Muscle layer of colon (tissue), 2 donors: Measurements from ENCODE around the gene CFAP97D2.
A peak's percentile ranks its signal among the peaks of the same experiment; 100 is the strongest.
"Not testable (repeated sequence)": the region's sequence is repeated elsewhere in the genome, so short reads cannot be mapped to it uniquely, and the experiment has no call there.

Source experiments
- H3K27ac ChIP-seq: one replicate; pipeline ENCODE4 v1.7.0; 2013; ENCODE audit warnings: low read depth, mild to moderate bottlenecking, low read length, moderate library complexity
- H3K27me3 ChIP-seq, 2 donors: one replicate each; pipeline ENCODE4 v1.7.0; 2013; ENCODE audit warnings: low read length in 2 of 2, mild to moderate bottlenecking in 2 of 2; ENCODE audit not compliant: insufficient read depth in 2 of 2, control insufficient read depth in 1 of 2
- H3K36me3 ChIP-seq: one replicate; pipeline ENCODE4 v1.7.0; 2013; ENCODE audit warnings: mild to moderate bottlenecking, low read length; ENCODE audit not compliant: insufficient read depth
- H3K4me1 ChIP-seq: one replicate; pipeline ENCODE4 v1.7.0; 2013; ENCODE audit warnings: mild to moderate bottlenecking, low read length; ENCODE audit not compliant: insufficient read depth
- H3K4me3 ChIP-seq, 2 donors: one replicate each; pipeline ENCODE4 v1.7.0; 2013; ENCODE audit warnings: low read length in 2 of 2, low read depth in 1 of 2, mild to moderate bottlenecking in 1 of 2, moderate library complexity in 1 of 2
- H3K9ac ChIP-seq: one replicate; pipeline ENCODE4 v1.7.0; 2013; ENCODE audit warnings: low read length
- H3K9me3 ChIP-seq: one replicate; pipeline ENCODE4 v1.7.0; 2013; ENCODE audit warnings: mild to moderate bottlenecking, low read length
- donor health status: abdominal sarcoma.
- donor health status: Adenocarcinoma of cecum.

Gene CFAP97D2

GRCh38 chr13:114164681-114165429 is 14.2 kb upstream of the CFAP97D2 start:
- H3K27me3 ChIP-seq, result peaks cover 0 to 7% of the 10 kb centered on the region in 2 donors
- no peak overlapping the region for H3K4me3 ChIP-seq
- no peak overlapping the region for H3K27ac ChIP-seq
- no peaks in the 10 kb centered on the region for H3K36me3 ChIP-seq
- peaks cover 18% of the 10 kb centered on the region for H3K4me1 ChIP-seq
- H3K9ac ChIP-seq, result no peak overlapping the region
- H3K9me3 ChIP-seq, result no peaks in the 10 kb centered on the region

GRCh38 chr13:114166381-114167131 is 12.5 kb upstream of the CFAP97D2 start:
- H3K4me1 ChIP-seq, result peaks cover 18% of the 10 kb centered on the region
- peak overlapping the region; percentile 12 for H3K27ac ChIP-seq
- peaks cover 0 to 7% of the 10 kb centered on the region in 2 donors for H3K27me3 ChIP-seq
- H3K9me3 ChIP-seq, result no peaks in the 10 kb centered on the region
- H3K4me3 ChIP-seq, result peak overlapping the region in 1 of 2 donors; percentile 28
- H3K9ac ChIP-seq, result no peak overlapping the region
- H3K36me3 ChIP-seq, result no peaks in the 10 kb centered on the region

GRCh38 chr13:114167426-114167825 is 11.6 kb upstream of the CFAP97D2 start:
- Histone ChIP-seq H3K4me1 (peaks cover 18% of the 10 kb centered on the region), H3K36me3 (no peaks in the 10 kb centered on the region), H3K9me3 (no peaks in the 10 kb centered on the region), H3K9ac (no peak overlapping the region), H3K4me3 (no peak overlapping the region), H3K27me3 (peaks cover 0 to 7% of the 10 kb centered on the region in 2 donors), H3K27ac (peak overlapping the region; percentile 12)

GRCh38 chr13:114167885-114168284 is 11.2 kb upstream of the CFAP97D2 start:
- no peaks in the 10 kb centered on the region for H3K36me3 ChIP-seq
- H3K4me1 ChIP-seq, result peaks cover 18% of the 10 kb centered on the region
- H3K9ac ChIP-seq, result no peak overlapping the region
- H3K9me3 ChIP-seq, result no peaks in the 10 kb centered on the region
- no peak overlapping the region for H3K4me3 ChIP-seq
- H3K27me3 ChIP-seq, result peaks cover 0 to 7% of the 10 kb centered on the region in 2 donors
- H3K27ac ChIP-seq, result no peak overlapping the region

- H3K27ac ChIP-seq, result no peak overlapping the region
- no peaks in the 10 kb centered on the region for H3K27me3 ChIP-seq
- no peak overlapping the region for H3K9ac ChIP-seq
- no peak overlapping the region for H3K4me3 ChIP-seq
- no peaks in the 10 kb centered on the region for H3K36me3 ChIP-seq
- no peaks in the 10 kb centered on the region for H3K4me1 ChIP-seq
- no peaks in the 10 kb centered on the region for H3K9me3 ChIP-seq
Observed at GRCh38 chr13:114173272-114173671, 5.8 kb upstream of the CFAP97D2 start.

GRCh38 chr13:114173745-114174144 is 5.3 kb upstream of the CFAP97D2 start:
- H3K4me1 ChIP-seq, result no peaks in the 10 kb centered on the region
- no peaks in the 10 kb centered on the region for H3K9me3 ChIP-seq
- H3K27me3 ChIP-seq, result no peaks in the 10 kb centered on the region
- no peak overlapping the region for H3K9ac ChIP-seq
- H3K36me3 ChIP-seq, result no peaks in the 10 kb centered on the region
- no peak overlapping the region for H3K27ac ChIP-seq
- H3K4me3 ChIP-seq, result no peak overlapping the region

GRCh38 chr13:114174529-114174961 is 4.5 kb upstream of the CFAP97D2 start:
- H3K27ac ChIP-seq, result no peak overlapping the region
- no peaks in the 10 kb centered on the region for H3K27me3 ChIP-seq
- no peaks in the 10 kb centered on the region for H3K36me3 ChIP-seq
- no peak overlapping the region for H3K4me3 ChIP-seq
- no peaks in the 10 kb centered on the region for H3K9me3 ChIP-seq
- H3K4me1 ChIP-seq, result no peaks in the 10 kb centered on the region
- no peak overlapping the region for H3K9ac ChIP-seq

GRCh38 chr13:114176359-114176902 is 2.6 kb upstream of the CFAP97D2 start:
- H3K27me3 ChIP-seq, H3K36me3 ChIP-seq, H3K27ac ChIP-seq, H3K4me3 ChIP-seq, H3K9ac ChIP-seq, H3K4me1 ChIP-seq, H3K9me3 ChIP-seq: not testable (repeated sequence)

- H3K4me3 ChIP-seq, result no peak overlapping the region
- H3K4me1 ChIP-seq, result no peaks in the 10 kb centered on the region
- no peaks in the 10 kb centered on the region for H3K9me3 ChIP-seq
Observed at GRCh38 chr13:114177245-114178010, 1.6 kb upstream of the CFAP97D2 start.

GRCh38 chr13:114185182-114185971 is 6.3 kb downstream of the CFAP97D2 start:
- H3K4me3 ChIP-seq, result no peak overlapping the region
- no peaks in the 10 kb centered on the region for H3K4me1 ChIP-seq
- no peaks in the 10 kb centered on the region for H3K9me3 ChIP-seq
- H3K9ac ChIP-seq, result no peak overlapping the region
- no peaks in the 10 kb centered on the region for H3K27me3 ChIP-seq
- no peak overlapping the region for H3K27ac ChIP-seq
- H3K36me3 ChIP-seq, result no peaks in the 10 kb centered on the region

More at GRCh38 chr13:114177245-114178010, 1.6 kb upstream of the CFAP97D2 start:
- Histone ChIP-seq H3K9ac (no peak overlapping the region), H3K36me3 (no peaks in the 10 kb centered on the region), H3K27me3 (no peaks in the 10 kb centered on the region), H3K27ac (no peak overlapping the region)
